ENCODE data around the gene NPHS1. TPM values are rescaled to one million over a fixed set of nuclear protein-coding genes. Genes with fewer than 3 reads are reported as not detected.

The NPHS1 gene
- total RNA-seq, 1 experiment from 2014 or later = 0.67 TPM

- CTCF ChIA-PET = no interaction called here
- BruUV-seq (replicated peaks) = no TSS peak
- H3K27me3 ChIP-seq (ENCODE audit: control insufficient read depth, insufficient read depth, low read length) = no peaks in the 10 kb centered on the region
- H3K4me1 ChIP-seq (ENCODE audit: control insufficient read depth, insufficient read depth, low read length) = peaks cover 3% of the 10 kb centered on the region; the same call in 1 of the 2 replicates
- in situ Hi-C loops (cut with HindIII; ENCODE audit: low pct_unique_long_range_greater_than_20kb, low sequenced_read_pairs) (no loop called here), intact Hi-C loops (cut with micrococcal nuclease; ENCODE audit: unreplicated experiment) (no loop called here)
- no peaks in the 10 kb centered on the region for H3K9me3 ChIP-seq (ENCODE audit: control insufficient read depth, insufficient read depth, low read depth, low read length)
- no peak overlapping the region for H3K27ac ChIP-seq (ENCODE audit: low read length)
- no peak for ATAC-seq
- POLR2A ChIA-PET = no interaction called here
- TF ChIP-seq CTCF (IDR thresholded peaks at IDR 0.05) (no peak), POLR2AphosphoS5 (IDR thresholded peaks at IDR 0.05; ENCODE audit: low read depth, low read length) (no peak), REST (IDR thresholded peaks at IDR 0.05; ENCODE audit: insufficient read depth in 1 of 2, low read depth in 2 of 2, low read length in 1 of 2) (no peak), SIN3A (IDR thresholded peaks at IDR 0.05; ENCODE audit: borderline replicate concordance, insufficient read depth, low read depth, low read length) (no peak), TCF7L2 (IDR thresholded peaks at IDR 0.05; ENCODE audit: low read depth, low read length) (no peak)
- no peak for DNase-seq (ENCODE audit: low read depth, low spot score)
- H3K36me3 ChIP-seq (ENCODE audit: control insufficient read depth, insufficient read depth, low read length) = no peaks in the 10 kb centered on the region
- H3K4me3 ChIP-seq (ENCODE audit: low read depth in 2 of 2, low read length in 2 of 2) = no peak overlapping the region
Observed at GRCh38 chr19:35861640-35862160, 9.4 kb upstream of the NPHS1 start.

- ATAC-seq = no peak
- intact Hi-C loops (cut with micrococcal nuclease; ENCODE audit: unreplicated experiment) = no loop called here
- Histone ChIP-seq H3K36me3 (ENCODE audit: control insufficient read depth, insufficient read depth, low read length) (no peaks in the 10 kb centered on the region), H3K27ac (ENCODE audit: low read length) (no peak overlapping the region), H3K4me3 (ENCODE audit: low read depth in 2 of 2, low read length in 2 of 2) (no peak overlapping the region), H3K9me3 (ENCODE audit: control insufficient read depth, insufficient read depth, low read depth, low read length) (no peaks in the 10 kb centered on the region), H3K4me1 (ENCODE audit: control insufficient read depth, insufficient read depth, low read length) (peaks cover 6% of the 10 kb centered on the region; the same call in 1 of the 2 replicates), H3K27me3 (ENCODE audit: control insufficient read depth, insufficient read depth, low read length) (no peaks in the 10 kb centered on the region)
- POLR2A ChIA-PET = no interaction called here
- CTCF ChIA-PET = no interaction called here
- in situ Hi-C loops (cut with HindIII; ENCODE audit: low pct_unique_long_range_greater_than_20kb, low sequenced_read_pairs) = no loop called here
- no peak for DNase-seq (ENCODE audit: low read depth, low spot score)
- no peak for TF ChIP-seq POLR2AphosphoS5 (IDR thresholded peaks at IDR 0.05; ENCODE audit: low read depth, low read length)
- no peak for TF ChIP-seq CTCF (IDR thresholded peaks at IDR 0.05)
- no peak for TF ChIP-seq REST (IDR thresholded peaks at IDR 0.05; ENCODE audit: insufficient read depth in 1 of 2, low read depth in 2 of 2, low read length in 1 of 2)
- TF ChIP-seq TCF7L2 (IDR thresholded peaks at IDR 0.05; ENCODE audit: low read depth, low read length) = no peak
- no peak for TF ChIP-seq SIN3A (IDR thresholded peaks at IDR 0.05; ENCODE audit: borderline replicate concordance, insufficient read depth, low read depth, low read length)
- BruUV-seq (replicated peaks) = no TSS peak
Observed at GRCh38 chr19:35860818-35861639, 8.7 kb upstream of the NPHS1 start.
